ENCODE results near the gene ZBTB34.

ZBTB34 gene

DNA sequence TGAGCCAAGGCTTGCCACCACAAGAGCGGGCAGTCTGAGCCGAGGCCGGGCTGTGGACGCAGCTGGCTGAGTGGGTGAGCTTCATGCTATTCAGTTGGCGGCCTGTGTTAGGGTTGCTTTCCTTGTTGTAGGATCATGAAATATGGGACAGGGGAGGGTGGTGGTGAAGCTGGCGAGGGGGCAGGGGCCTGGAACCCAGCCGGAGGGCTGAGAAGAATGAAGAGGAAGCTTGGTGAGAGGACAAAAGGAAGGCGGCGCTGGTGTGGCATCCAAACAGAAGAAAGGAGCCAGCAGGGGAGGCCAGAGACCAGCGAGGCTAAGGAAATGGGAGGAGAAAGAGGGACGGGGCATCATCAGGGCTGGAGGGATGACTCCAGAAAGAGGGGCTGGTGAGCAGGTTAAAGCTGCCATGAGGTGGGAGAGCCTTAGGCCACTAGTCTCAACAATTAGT is 72.5 kb downstream of the ZBTB34 start:
- DNase-seq (ENCODE audit: low read depth) = no peak

DNA sequence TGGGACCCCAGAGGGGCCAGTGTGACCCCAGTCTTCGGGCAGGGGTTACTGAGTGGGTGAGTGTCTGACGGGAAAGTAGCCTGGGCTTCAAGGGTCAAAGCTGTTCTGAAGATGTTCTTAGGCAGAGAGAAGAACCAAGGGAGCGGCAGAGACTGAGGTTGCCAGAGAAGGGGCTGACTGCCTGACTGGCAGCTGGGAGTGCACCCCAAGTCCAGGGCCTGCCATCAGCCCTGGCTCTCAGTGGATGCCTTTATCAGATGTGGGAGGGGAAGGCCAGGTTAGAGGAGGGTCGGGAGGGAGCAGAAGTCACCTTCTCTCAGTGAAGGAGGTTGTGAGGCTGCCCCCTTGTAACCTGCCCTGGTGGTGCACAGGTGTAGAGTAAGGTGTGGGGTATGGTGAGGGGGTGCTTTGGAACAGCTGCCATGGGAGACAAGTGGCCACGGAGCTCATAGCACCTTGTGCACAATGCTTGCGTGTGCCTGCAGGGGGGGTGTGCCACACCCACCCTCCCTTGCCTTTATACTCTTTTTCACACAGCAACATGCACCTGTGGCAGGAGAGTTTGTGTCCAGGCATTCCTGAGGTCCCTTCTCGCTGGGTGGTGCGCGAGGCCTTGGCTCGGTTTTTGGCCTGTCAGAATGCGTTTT is 73.0 kb downstream of the ZBTB34 start:
- Histone ChIP-seq H3K4me1 (ENCODE audit: control insufficient read depth, insufficient read depth, low read length) (no peaks in the 10 kb centered on the region), H3K36me3 (ENCODE audit: control insufficient read depth, insufficient read depth, low read length, severe bottlenecking) (no peaks in the 10 kb centered on the region), H3K4me3 (ENCODE audit: low read length) (no peak overlapping the region), H3K27me3 (replicated peaks; ENCODE audit: control insufficient read depth, insufficient read depth, low read length) (peaks cover 34% of the 10 kb centered on the region), H3K9ac (ENCODE audit: low read length) (no peak overlapping the region), H3K9me3 (ENCODE audit: control insufficient read depth, low read length) (no peaks in the 10 kb centered on the region)
- DNase-seq (ENCODE audit: low read depth) = no peak

More for the DNA sequence above, 72.5 kb downstream of the ZBTB34 start:
- no peak overlapping the region for H3K9ac ChIP-seq (ENCODE audit: low read length)
- H3K4me1 ChIP-seq (ENCODE audit: control insufficient read depth, insufficient read depth, low read length) = no peaks in the 10 kb centered on the region
- no peaks in the 10 kb centered on the region for H3K9me3 ChIP-seq (ENCODE audit: control insufficient read depth, low read length)
- no peak overlapping the region for H3K4me3 ChIP-seq (ENCODE audit: low read length)
- no peaks in the 10 kb centered on the region for H3K36me3 ChIP-seq (ENCODE audit: control insufficient read depth, insufficient read depth, low read length, severe bottlenecking)
- H3K27me3 ChIP-seq (replicated peaks; ENCODE audit: control insufficient read depth, insufficient read depth, low read length) = peaks cover 38% of the 10 kb centered on the region

DNA sequence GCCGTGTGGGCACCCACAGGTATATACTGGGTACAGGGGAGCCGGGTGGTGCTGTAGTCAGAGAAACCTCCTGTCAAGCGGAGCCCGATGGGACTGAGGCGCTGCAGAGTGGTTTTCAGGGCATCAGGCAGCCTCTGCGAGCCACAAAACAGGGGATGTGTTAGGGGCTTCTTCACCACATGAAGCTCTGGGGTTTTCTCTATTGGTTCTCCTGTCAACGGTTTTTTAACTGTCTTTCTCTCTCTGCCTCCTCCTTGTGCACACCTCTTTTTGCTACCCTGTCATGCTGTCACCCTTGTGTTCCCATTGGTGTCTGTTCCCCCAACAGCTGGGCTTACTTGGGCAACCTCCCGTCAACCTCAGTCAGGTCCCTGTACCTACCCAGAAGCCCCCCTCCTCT is 74.0 kb downstream of the ZBTB34 start:
- no peak for DNase-seq (ENCODE audit: low read depth)
- H3K27me3 ChIP-seq (replicated peaks; ENCODE audit: control insufficient read depth, insufficient read depth, low read length) = peaks cover 37% of the 10 kb centered on the region

More for the DNA sequence above, 74.0 kb downstream of the ZBTB34 start:
- Histone ChIP-seq H3K4me3 (ENCODE audit: low read length) (no peak overlapping the region), H3K36me3 (ENCODE audit: control insufficient read depth, insufficient read depth, low read length, severe bottlenecking) (no peaks in the 10 kb centered on the region), H3K9me3 (ENCODE audit: control insufficient read depth, low read length) (no peaks in the 10 kb centered on the region), H3K4me1 (ENCODE audit: control insufficient read depth, insufficient read depth, low read length) (no peaks in the 10 kb centered on the region), H3K9ac (ENCODE audit: low read length) (no peak overlapping the region)

Data from adipocyte (in vitro differentiated cells).